Kidney (tissue), 14 donors: ENCODE data around the gene PTGFRN. TPM values are rescaled to one million over a fixed set of nuclear protein-coding genes. Genes with fewer than 3 reads are reported as not detected.

Source experiments
- DNase-seq, 5 donors: peaks; one replicate each; pipeline ENCODE4 v3.0.0-alpha.2; 2013 to 2020
- FAIRE-seq: peaks from 2 replicates; lab custom pipeline; 2012; peaks lifted over from hg19 to GRCh38; lab: Jason Lieb, UNC
- H3K27ac ChIP-seq, 2 donors: one replicate each; pipeline ENCODE4 v1.7.0; 2013; ENCODE audit warnings: low read depth in 2 of 2, low read length in 2 of 2, inconsistent platforms in 1 of 2
- H3K27me3 ChIP-seq: one replicate; pipeline ENCODE4 v1.7.1; 2013; ENCODE audit warnings: low read length, inconsistent platforms; ENCODE audit not compliant: control insufficient read depth, insufficient read depth
- H3K36me3 ChIP-seq, 3 donors: one replicate each; pipeline versions ENCODE4 v1.7.0 to v1.7.1; 2013; ENCODE audit warnings: low read length in 3 of 3, control low read depth in 1 of 3, inconsistent platforms in 1 of 3; ENCODE audit not compliant: insufficient read depth in 3 of 3, control insufficient read depth in 2 of 3
- H3K4me1 ChIP-seq, 3 donors: one replicate each; pipeline versions ENCODE4 v1.7.0 to v1.7.1; 2013; ENCODE audit warnings: low read length in 3 of 3, inconsistent platforms in 1 of 3, low read depth in 1 of 3; ENCODE audit not compliant: control insufficient read depth in 2 of 3, insufficient read depth in 2 of 3
- H3K4me3 ChIP-seq, 3 donors: one replicate each; pipeline versions ENCODE4 v1.7.0 to v1.8.1; 2013; ENCODE audit warnings: low read length in 3 of 3, control low read depth in 1 of 3, inconsistent platforms in 1 of 3
- H3K9ac ChIP-seq, 3 donors: one replicate each; pipeline versions ENCODE4 v1.7.0 to v1.7.1; 2013; ENCODE audit warnings: low read length in 3 of 3, control low read depth in 1 of 3, inconsistent platforms in 1 of 3
- H3K9me3 ChIP-seq, 3 donors: one replicate each; pipeline versions ENCODE4 v1.7.0 to v1.7.1; 2013; ENCODE audit warnings: low read length in 3 of 3, control low read depth in 1 of 3, inconsistent platforms in 1 of 3; ENCODE audit not compliant: control insufficient read depth in 2 of 3, insufficient read depth in 1 of 3
- intact Hi-C: fragments of 100-400 bp; cut with DNase I; formaldehyde crosslinking; loops from one replicate; pipeline ENCODE4 v1.11.1; 2022
- polyA plus RNA-seq: library from polyadenylated mRNA; stranded (reverse); fragments of 350-450 nt; fragmentation: Illumina TruSeq; extraction: RNeasy Lipid Tissue Mini Kit (QIAGEN cat#74804); gene quantifications from one replicate; pipeline ENCODE4 v1.2.3, GENCODE V29; 2014; ENCODE audit warnings: low read depth, low replicate concordance; ENCODE audit not compliant: insufficient read depth
- total RNA-seq: library from RNA; stranded (reverse); fragmentation: NEBNext Ultra II Directional; extraction: Animal tissue kit (Norgen Biotek cat#: 25700); gene quantifications from one replicate; pipeline ENCODE4 v1.2.1, GENCODE V29; 2021
- TF ChIP-seq, protein P1 (sequence below): IDR thresholded peaks from 3 replicates; pipeline ENCODE4 v1.5.1; 2012; ENCODE audit warnings: mild to moderate bottlenecking, moderate library complexity, borderline replicate concordance; ENCODE audit not compliant: insufficient read depth; ENCODE audit errors: extremely low read depth
- donor health status: control.
- donor health status: control.
- donor health status: control.
- donor health status: control.
- donor health status: control.
- donor health status: DM: yes; HTN: yes; CAD: no.
- donor health status: Normal renal cell carcinoma (clear cell type).

Gene PTGFRN
- total and polyA plus RNA-seq, 2 donors from 2014 or later, result 16.4 to 44.8 TPM

DNA sequence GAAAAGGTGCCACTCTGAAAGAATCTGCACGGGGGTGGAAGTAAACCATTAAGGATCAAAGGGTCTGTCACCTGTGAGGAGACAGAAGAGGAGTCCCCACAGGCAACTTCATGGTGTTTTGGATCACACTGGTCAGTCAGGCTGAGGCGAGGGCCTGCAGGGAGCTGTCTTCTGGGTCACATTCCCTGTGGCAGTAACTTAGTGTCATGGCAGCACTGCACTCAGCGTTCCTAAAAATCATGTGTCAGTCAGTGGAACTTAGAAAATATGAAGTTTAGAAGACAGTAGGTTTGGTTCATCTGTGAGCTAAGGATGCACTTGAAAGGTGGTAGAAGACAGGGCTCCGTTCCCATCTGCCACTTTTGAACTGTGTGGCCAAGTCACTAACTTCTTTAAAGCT is 48.4 kb downstream of the PTGFRN start:
- no peak for DNase-seq
- TF ChIP-seq, protein P1, sequence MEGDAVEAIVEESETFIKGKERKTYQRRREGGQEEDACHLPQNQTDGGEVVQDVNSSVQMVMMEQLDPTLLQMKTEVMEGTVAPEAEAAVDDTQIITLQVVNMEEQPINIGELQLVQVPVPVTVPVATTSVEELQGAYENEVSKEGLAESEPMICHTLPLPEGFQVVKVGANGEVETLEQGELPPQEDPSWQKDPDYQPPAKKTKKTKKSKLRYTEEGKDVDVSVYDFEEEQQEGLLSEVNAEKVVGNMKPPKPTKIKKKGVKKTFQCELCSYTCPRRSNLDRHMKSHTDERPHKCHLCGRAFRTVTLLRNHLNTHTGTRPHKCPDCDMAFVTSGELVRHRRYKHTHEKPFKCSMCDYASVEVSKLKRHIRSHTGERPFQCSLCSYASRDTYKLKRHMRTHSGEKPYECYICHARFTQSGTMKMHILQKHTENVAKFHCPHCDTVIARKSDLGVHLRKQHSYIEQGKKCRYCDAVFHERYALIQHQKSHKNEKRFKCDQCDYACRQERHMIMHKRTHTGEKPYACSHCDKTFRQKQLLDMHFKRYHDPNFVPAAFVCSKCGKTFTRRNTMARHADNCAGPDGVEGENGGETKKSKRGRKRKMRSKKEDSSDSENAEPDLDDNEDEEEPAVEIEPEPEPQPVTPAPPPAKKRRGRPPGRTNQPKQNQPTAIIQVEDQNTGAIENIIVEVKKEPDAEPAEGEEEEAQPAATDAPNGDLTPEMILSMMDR, result no peak
- Histone ChIP-seq H3K4me3 (no peak overlapping the region), H3K36me3 (peaks cover 0 to 2% (median 0%) of the 10 kb centered on the region in 3 donors), H3K27ac (no peak overlapping the region), H3K9me3 (no peaks in the 10 kb centered on the region), H3K9ac (no peak overlapping the region), H3K4me1 (no peaks in the 10 kb centered on the region), H3K27me3 (no peaks in the 10 kb centered on the region)
- intact Hi-C loops, result no loop called here
- FAIRE-seq, result no peak

DNA sequence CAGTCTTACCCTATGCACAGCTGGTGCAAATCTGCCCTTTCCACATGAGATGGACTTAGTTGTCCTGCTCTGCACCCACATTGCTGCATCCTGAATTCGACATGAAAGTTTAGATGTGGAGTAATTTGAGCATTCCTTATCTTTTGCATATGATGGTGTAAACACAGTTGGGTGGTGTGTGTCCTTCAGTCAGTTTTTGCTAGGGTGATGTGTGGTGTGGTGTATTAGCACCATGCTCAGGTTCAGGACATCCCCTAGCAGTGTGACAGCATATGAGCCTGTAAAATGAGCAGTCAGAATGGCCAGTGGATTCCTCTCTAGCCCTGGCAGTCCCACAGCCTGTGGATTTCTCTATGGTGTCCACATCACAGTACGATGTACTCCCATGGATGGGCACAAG is 49.3 kb downstream of the PTGFRN start:
- Histone ChIP-seq H3K9ac (no peak overlapping the region), H3K27me3 (no peaks in the 10 kb centered on the region), H3K4me3 (no peak overlapping the region), H3K4me1 (no peaks in the 10 kb centered on the region), H3K27ac (no peak overlapping the region), H3K9me3 (no peaks in the 10 kb centered on the region), H3K36me3 (peaks cover 0 to 2% (median 0%) of the 10 kb centered on the region in 3 donors)
- intact Hi-C loops, result no loop called here
- FAIRE-seq, result no peak
- DNase-seq, result no peak
- TF ChIP-seq, protein P1, result no peak

DNA sequence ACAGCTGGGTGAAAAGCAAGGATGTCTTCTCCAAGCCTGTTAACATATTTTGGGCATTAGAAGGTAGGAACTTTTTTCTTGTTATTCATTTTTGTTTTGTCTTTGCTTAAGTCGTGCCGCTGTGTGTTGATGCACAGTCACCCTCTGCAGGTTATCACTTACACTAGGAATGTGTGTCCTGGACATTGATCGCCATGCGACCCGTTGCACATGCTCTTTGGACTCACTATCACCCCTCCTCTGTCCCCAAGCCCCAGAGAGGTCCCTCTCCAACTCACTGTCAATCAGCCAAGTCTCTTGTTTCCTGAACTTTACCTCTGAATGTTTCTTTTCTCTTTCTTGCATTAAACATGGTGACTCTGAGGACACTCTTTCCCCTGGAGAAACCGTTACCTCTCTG is 51.9 kb downstream of the PTGFRN start:
- Histone ChIP-seq H3K4me3 (no peak overlapping the region), H3K36me3 (peaks cover 0 to 2% (median 0%) of the 10 kb centered on the region in 3 donors), H3K9ac (no peak overlapping the region), H3K9me3 (no peaks in the 10 kb centered on the region), H3K27me3 (no peaks in the 10 kb centered on the region), H3K27ac (no peak overlapping the region), H3K4me1 (no peaks in the 10 kb centered on the region)
- no peak for DNase-seq
- no peak for FAIRE-seq
- intact Hi-C loops, result no loop called here
- TF ChIP-seq, protein P1, result no peak
